GM12801 (cell line): ENCODE measurements around the gene SLC25A29.

Experiments used
- TF ChIP-seq, protein P1 (sequence below): IDR thresholded peaks from one replicate; pipeline ENCODE4 v1.5.1; 2011; ENCODE audit warnings: control low read depth; ENCODE audit not compliant: insufficient read length; ENCODE audit errors: extremely low read depth

Gene SLC25A29

DNA sequence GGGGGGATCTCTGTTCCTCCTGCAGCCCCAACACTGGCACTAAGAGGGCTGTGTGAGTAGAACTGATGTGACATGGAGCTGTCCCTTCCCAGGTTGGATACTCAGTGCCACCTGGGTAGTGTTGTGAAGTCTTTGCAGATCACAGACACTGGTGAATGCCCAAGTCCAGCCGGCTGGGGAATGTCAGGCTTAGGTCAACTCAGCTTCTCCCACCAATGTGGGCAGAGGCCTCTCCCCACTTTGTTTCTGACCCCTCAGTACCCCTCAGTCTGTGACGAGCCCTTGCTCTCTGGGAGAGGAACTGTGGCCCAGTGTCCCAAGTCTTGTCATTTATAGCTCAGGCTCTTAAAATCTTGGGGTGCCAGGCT lies 11.3 kb downstream of the SLC25A29 start:
- TF ChIP-seq, protein P1, sequence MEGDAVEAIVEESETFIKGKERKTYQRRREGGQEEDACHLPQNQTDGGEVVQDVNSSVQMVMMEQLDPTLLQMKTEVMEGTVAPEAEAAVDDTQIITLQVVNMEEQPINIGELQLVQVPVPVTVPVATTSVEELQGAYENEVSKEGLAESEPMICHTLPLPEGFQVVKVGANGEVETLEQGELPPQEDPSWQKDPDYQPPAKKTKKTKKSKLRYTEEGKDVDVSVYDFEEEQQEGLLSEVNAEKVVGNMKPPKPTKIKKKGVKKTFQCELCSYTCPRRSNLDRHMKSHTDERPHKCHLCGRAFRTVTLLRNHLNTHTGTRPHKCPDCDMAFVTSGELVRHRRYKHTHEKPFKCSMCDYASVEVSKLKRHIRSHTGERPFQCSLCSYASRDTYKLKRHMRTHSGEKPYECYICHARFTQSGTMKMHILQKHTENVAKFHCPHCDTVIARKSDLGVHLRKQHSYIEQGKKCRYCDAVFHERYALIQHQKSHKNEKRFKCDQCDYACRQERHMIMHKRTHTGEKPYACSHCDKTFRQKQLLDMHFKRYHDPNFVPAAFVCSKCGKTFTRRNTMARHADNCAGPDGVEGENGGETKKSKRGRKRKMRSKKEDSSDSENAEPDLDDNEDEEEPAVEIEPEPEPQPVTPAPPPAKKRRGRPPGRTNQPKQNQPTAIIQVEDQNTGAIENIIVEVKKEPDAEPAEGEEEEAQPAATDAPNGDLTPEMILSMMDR, result no peak

DNA sequence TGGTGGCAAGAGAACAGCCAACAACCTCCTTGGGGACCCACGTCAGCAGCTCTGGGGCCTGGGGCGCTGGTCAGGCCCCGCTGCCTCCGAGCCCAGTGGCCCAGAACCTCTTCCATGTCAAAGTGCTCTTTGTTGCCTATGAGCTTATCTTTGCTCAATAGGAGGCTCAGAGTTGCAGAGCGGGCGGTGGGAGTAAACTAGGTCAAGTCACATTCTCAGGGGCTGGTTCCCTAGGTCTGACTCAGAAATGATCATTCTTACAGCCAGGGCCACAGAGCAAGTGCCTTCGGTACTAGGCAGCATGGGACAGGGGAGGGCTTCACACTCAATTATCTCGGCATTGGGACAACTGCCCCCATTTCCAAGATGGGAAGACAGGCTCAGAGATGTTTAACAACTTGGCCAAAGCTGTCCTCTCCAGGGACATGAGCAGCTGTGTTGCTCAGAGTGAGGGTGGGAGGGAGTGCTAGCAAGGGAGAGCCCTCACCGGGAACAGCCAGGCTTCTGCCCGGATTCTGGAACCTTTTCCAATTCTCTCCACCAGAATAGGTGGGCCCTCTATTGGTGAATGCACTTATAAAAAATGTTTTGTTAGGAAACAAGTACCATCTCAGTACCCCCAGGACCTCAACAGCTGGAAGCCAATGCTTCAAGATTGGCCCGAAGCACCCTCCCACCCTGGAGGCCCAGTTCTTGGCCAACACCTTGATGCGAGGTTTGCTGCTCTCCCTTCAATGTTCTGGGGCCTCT lies 11.9 kb downstream of the SLC25A29 start:
- TF ChIP-seq, protein P1, result no peak

DNA sequence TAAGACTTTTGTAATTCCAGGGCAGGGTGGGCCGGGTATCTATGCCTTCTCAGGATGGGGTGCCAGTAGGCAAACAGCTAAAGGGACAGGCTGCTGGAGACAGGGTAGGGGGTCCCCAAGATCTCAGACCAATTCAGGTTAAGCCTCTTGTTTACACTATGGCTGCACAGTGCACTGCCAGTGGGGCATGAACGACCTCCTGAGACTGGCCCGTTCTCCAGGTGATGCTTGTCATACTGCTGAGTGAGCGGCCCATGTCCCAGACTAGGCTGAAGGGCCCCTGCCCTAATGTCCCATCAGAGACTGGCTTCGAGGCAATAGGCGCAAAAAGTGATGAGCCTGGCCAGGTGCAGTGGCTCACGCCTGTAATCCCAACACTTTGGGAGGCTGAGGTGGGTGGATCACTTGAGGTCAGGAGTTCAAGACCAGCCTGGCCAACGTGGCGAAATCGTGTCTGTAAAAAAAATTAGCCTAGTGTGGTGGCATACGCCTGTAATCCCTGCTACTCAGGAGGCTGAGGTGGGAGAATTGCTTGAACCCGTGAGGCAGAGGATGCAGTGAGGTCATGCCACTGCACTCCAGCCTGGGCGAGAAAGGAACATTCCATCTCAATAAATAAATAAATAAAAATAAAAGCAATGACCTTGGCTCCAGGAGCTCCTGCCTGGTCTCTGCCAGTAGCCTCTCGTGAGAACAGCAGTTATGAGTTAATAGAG lies 12.6 kb downstream of the SLC25A29 start:
- TF ChIP-seq, protein P1, result no peak

DNA sequence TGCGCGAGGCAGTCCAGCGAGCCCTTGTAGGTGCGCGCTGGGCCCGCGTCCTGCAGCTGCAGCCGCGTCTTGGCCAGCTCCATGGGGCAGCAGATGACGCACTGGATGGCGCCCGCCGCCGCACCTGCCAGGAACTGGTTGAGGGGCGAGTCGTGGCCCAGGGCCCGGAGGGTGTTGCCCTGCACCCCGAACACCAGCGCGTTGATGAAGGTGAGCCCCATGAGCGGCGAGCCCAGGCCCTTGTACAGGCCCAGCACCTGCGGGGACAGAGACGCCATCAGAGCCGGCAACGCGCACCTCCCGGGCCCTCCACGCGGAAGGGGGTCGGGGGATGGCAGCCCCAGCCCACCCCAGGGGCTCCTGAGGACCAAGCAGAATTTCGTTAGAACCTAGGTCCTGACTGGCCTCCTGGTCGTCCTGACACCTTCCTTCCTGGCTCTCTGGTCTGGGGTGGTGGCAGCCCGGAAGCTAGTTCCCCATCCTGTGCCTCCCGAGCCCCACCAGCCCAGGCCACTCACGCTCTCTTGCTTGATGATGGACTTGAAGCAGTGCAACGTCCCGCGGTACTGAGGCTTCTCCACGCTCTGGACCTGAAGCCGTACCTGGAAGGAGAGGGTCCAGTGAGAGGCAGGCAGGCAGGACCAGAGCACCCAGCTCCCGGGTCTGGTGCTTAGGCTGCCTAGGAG lies 13.3 kb downstream of the SLC25A29 start:
- TF ChIP-seq, protein P1, result no peak

- TF ChIP-seq, protein P1, result no peak
Observed at GRCh38 chr14:100292301-100292775, 13.9 kb downstream of the SLC25A29 start.

DNA sequence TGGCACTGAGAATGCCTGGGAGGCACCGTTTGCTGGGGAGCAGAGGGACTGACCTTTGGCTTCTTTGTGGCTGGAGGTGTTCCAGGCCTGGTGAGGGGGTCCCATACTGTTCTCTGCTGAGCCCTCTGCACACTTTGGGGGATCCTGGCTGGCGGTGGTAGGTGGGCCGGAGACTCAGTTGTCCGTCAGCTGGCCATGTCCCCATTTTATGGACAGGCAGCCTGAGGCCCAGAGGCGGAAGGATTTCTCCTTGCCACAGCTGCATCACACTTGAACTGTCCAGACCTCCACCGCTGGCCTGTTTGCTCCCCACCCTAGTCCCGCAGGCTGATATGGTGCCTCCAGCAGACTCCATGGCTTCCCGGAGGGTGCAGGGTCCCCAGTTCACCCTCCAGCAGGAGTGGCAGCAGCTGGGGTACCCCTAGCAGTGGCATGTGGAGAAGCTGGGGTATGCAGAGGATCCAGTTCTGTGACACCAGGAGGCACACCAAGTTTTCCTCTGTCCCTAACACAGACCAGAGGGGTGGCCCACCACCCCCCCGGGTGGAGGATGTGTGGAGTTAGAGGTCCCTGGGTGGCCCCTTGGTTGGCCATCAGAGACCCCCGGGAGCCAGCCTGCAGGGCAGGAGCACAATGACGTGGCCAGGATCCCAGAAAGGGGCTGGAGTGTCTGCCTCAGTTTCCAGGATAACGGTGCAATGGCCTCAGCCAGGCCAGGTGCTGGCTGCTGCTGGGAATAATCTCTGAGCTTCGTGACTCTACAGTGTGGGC lies 14.8 kb downstream of the SLC25A29 start:
- TF ChIP-seq, protein P1, result no peak
